T-helper 2 cell treated with Interferon-gamma antibody and Interleukin-4, amounts not matched to agents 100 ng/mL and 5 ng/mL, for 36 hours (primary cell): ENCODE data around the gene C2CD3. TPM values are rescaled to one million over a fixed set of nuclear protein-coding genes. Genes with fewer than 3 reads are reported as not detected.

Experiments
- intact Hi-C: fragments of 100-400 bp; cut with micrococcal nuclease; formaldehyde crosslinking; loops from one replicate; pipeline ENCODE4 v1.15.1; 2023
- total RNA-seq: library from RNA; stranded (reverse); gene quantifications from 2 replicates; pipeline ENCODE4 v1.2.3, GENCODE V29; 2022

Gene C2CD3
- total RNA-seq, 1 donor from 2014 or later, result 41.1 TPM

GRCh38 chr11:73969091-73969490 is 201.7 kb downstream of the C2CD3 start:
- intact Hi-C loops, result loop anchor here (10.0 kb wide), 1 partner anchor 286 kb away; no protein-coding TSS in a partner anchor

DNA sequence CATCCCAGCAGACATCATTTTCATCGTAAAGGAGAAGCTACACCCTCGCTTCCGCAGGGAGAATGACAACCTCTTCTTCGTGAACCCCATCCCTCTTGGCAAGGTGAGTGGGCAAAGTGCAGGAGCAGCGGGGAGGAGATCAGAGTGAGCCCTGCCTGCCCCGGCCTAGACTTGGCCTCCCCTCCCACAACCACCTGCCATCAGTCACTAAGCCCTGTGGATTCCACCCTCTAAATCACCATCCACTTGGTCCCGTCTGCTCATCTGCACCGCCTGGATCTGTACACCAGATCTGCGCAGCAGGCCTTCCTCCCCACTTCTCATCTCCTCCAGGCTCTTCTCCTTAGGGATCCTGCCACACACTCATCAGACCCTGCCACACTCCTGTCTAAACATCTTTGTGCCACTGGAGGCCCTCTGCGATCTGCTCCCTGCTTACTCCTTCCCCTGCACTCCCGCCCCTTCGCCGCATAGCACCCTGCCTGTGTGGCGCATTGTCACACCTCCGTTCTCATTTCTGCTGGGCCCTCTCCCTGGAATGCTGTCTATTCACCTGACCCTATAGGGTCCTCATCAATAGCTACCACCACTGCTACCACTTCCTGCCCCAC is 202.3 kb downstream of the C2CD3 start:
- intact Hi-C loops, result loop anchor here (10.0 kb wide), 1 partner anchor 286 kb away; no protein-coding TSS in a partner anchor

DNA sequence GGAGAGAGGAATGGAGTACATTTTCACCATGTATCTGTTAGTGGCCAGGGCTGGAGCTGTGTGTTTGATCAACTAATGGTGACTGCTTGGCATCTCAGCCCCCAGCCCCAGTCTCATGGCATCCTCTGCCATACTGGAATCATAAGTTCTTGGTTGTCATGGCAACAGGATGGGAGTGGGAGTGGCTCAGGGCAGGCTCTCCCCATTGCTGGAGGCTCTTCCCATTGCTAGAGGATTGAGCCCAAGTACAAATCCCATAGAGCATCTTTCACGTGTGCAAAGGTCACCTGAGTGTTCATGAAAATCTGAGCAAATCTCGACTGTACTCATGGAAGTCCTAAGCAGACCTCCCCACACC is 205.1 kb downstream of the C2CD3 start:
- intact Hi-C loops, result loop anchor here (10.0 kb wide), 1 partner anchor 289 kb away; no protein-coding TSS in a partner anchor

DNA sequence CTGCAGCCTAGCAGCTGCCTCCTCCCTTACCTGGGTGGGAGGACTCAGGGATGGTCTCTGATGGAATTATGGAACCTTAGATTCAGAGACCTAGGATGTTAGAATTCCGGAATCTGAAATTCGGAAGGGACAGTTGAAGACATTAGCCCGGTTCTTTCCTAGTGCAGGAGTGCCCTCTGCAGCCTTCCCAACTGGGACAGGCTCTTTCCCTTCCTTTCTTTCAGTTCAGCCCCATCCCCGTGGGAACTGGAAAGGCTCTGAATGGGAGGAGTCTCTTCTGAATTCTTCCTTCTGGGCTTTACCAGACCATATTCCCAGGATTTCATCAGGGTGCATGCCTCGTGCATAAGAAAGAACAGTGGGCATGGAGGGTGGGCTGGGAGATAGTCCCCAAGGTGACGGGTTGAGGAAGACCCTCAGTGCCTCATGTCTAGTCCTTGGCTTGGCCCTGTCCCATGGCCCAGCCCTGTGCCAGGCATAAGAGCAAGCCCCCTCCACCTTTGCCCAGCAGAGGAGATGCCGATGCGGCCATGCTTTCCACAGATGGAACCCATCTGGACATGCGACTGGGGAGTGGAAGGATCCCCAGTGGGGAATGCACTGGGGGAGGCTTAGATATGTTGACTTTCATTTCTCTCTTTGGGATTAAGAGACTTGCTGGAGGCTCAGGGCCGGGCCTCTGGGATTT is 205.6 kb downstream of the C2CD3 start:
- intact Hi-C loops, result loop anchor here (10.0 kb wide), 1 partner anchor 290 kb away; no protein-coding TSS in a partner anchor

GRCh38 chr11:73963861-73964260 is 206.9 kb downstream of the C2CD3 start:
- intact Hi-C loops, result loop anchor here (1.0 to 10.0 kb wide), 4 partner anchors 126 to 357 kb away; partner anchors contain the start of genes C2CD3 and PPME1

Other genes starting within 250 kb of the C2CD3 start
- gene DNAJB13, start 220.0 kb downstream of the C2CD3 start, total RNA-seq, result 0.14 and 0.57 TPM in 2 replicates
- gene UCP2, start 188.2 kb downstream of the C2CD3 start, total RNA-seq, result 338 TPM in 2 replicates
- gene UCP3, start 161.9 kb downstream of the C2CD3 start, total RNA-seq, result 2.7 and 3.6 TPM in 2 replicates
- 29.7 and 33.7 TPM in 2 replicates for gene PPME1, start 287 bp upstream of the C2CD3 start, total RNA-seq
- gene P4HA3, start 140.6 kb upstream of the C2CD3 start, total RNA-seq, result not detected in 2 replicates
- 8.5 and 11.4 TPM in 2 replicates for gene PGM2L1, start 227.4 kb upstream of the C2CD3 start, total RNA-seq